ENCODE results near the gene BCL11B. TPM values are rescaled to one million over a fixed set of nuclear protein-coding genes. Genes with fewer than 3 reads are reported as not detected.

BCL11B gene
- total RNA-seq, 1 donor from 2014 or later = 27.0 TPM

DNA sequence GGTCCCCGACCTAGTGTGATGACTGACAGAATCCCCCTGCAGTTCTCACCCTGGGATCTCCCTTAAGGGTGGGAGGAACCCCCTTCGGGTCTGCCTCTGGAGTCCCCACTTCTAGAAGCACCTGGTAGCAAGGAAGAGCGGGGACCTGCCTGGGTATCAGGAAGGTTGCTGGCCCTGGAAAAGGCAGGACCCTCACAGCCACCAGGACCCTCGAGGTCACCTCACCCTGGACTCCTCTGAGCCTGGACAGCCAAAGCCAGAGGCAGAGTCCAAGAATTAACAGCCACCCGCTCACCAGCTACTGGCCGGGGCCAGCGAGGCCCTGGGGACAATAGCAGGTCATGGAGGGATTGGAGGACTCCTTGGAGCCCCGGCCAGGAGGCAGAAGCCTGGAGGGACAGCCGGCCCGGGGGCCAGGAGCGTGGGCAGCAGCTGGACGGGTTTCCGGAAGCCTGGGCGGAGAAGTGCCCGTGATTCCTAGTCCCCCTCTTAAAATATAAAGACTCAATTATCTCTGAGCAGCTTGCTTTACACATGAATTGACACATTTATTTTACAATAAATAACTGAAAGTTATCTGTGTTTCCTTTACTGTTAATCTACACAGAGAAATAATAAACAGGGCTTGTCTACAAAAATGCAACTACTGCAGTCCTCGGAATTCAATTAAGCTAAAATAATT lies 17.5 kb downstream of the BCL11B start:
- DNase-seq = no peak

DNA sequence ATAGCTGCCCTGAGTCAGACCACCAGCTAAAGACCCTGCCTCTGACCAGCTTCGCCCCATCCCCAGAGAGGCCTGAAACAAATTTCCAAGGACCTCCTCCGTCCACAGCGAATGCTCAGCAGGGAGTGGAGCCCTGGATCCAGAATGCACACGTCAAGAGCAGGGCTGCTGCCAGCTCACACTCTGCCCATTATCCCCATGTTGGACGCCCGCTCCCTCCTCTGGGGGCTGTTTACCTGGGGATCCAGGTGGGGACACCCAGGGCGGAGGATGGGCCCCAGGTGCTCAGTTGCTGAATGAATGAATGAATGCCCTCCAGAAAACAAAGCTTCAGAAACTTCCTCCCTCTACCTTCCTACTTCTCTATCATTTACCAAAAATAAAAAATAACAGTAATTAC lies 18.1 kb downstream of the BCL11B start:
- no peak for DNase-seq

DNA sequence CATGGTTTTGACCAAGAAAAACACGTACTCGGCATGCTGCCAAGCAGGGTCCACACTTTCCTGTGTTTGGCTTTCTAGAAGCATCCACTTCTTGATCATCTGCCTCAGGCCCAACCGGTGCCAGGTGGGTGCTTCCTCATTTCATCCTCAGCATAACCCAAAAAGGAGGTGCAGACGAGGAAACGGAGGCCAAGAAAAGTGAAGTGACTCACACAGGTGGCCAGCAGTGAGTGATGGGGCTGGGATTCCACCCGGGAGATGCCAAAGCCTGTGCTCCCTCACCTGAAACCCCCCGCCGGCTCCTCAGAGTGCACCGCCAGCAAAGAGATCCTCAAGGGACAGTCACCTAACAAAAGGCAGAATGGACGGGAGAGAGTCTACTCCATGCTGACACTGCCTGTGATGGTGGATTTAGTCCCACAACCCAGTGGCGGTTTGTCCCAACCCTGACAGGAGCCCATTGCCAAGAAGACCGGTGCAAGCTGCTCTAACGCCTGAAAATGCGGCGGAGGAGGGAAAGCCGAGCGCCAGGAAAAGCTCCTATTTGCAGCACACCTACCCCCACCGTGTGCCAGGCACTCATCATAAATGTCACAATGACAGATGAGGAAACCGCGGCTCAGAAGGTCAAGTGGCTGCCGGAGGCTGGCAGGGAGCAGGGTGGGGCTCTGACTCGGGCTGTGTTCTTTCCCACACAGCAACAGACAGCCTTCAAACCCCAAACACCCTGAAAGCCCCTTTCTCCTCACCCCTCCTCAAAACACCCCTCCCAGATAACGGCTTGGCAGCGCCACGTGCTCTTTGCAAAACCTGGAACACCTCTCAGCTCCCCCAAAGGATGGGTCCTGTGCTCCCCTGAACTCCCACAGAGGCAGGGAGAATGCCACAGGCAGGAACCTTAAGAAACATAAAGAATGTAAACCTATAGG lies 18.8 kb downstream of the BCL11B start:
- DNase-seq = no peak

DNA sequence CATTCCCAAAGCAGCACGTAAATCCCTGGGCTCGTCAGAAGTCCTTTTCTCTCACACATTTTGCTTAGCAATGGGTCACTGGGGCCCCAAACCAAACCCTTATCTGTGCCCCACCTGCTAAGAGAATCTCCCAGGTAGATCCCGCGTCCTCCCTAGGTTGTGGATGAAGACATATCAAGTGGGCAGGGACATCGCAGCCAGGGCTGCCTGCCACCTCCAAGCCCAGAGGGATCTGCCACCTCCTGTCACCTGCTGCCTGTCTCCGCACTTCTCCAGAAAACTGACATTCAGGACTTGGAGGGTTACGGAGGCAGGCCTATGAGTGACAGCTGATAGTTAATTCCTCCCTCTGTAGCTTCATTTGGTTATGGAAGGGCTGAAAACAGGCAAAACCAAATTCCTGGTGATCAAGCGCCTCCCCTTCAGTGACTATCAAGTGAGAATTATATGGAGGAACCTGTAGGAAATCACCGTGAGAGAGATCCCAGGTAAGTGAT lies 19.5 kb downstream of the BCL11B start:
- DNase-seq = no peak

DNA sequence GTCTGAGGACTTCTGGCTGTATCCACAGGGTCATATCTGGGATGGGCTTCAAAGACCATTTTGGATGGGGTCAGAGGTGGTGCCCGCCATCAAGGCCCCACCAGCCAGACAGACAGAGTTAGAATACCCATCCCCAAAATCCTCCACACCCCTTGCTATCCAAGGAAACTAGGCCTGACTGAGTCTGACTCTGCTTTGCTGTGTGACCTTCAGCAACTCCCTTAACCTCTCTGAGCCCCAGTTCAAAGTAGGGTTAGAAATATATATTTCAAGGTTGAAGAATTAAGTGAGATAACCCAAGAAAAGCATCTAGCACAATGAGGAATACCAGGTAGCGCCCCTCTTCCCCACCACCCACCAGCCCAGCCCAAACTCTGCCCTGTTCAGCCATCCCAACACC lies 20.3 kb downstream of the BCL11B start:
- DNase-seq = no peak

DNA sequence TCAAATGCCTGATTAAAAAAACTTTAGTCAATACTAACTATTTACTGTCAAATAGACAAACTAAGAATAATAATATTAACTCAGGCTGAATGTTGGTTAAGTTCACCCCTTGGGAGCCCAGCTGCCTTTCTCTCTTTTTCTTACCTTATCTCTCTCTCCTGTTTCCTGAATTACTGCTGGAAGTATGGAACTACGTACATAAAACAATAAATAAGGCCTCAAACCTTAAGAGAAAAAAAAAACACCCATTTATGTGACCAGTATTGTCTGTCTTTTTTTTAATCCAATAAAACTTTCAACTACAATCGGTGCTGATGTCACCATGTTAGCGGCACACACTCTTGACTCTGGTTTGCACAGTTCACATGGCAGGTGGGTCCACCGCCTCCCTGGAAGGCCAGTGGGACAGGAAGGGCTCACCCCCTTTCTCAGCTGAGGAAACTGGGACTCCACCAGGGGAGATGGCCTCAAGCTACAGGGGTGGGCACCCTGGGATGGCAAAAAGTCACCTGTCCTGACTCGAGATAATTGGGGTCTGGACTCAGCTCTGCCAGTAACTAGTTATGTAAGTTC lies 21.3 kb downstream of the BCL11B start:
- no peak for DNase-seq

DNA sequence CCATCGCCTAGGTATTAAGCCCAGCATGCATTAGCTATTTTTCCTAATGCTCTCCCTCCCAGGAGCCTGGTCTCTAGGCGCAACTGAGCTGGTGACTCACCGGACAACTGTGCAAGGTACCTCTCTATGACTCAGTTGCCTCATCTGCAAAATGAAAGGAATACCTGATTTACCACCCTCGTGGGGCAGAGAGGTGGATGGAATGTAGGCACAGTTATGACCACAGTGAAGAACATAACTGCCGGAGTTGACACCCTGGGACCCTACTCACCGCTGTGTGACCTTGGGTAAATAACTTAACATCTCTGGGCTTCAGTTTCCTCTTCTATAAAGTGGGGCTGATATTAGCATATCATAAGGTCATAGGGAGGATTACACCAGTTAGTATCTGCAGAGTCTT lies 22.6 kb downstream of the BCL11B start:
- no peak for DNase-seq

DNA sequence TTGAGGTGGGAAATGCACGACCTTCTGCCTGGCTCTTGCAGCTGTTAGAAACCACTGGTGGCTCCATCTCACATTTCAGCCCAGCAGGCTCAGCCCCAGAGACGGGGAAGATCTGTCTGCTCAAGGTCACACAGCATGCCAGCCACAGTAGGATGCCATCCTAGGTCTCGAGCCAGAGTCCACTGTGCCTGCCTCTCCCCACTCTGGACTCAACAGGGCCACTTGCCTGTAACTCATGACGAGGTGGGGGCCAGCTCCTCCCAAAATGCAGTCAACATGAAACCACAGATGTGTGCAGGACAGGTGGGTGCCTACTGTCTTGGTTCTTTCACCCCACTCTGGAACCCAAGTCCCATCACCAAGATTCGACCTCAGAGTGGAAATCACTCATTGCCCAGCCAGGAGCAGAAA lies 23.2 kb downstream of the BCL11B start:
- DNase-seq = no peak

DNA sequence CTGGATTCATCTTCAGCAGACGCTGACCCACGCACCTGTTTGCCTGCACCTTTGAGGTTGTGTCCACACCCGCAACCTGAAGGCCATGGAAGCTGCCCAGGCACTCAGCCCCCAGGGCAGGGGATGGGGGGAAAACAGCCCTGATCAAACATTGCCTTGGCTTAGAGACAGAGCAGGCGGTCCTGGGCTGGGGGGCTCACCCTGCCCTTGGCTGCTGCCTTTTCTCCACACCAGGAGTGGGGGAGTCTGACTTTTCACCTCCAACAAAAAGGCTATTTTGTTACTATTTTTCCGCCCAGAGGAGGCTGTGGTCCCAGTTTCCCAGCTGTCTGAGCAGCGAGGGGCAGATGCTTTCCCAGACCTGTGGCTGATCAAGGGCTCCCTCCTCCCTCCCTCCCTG lies 24.2 kb downstream of the BCL11B start:
- no peak for DNase-seq

DNA sequence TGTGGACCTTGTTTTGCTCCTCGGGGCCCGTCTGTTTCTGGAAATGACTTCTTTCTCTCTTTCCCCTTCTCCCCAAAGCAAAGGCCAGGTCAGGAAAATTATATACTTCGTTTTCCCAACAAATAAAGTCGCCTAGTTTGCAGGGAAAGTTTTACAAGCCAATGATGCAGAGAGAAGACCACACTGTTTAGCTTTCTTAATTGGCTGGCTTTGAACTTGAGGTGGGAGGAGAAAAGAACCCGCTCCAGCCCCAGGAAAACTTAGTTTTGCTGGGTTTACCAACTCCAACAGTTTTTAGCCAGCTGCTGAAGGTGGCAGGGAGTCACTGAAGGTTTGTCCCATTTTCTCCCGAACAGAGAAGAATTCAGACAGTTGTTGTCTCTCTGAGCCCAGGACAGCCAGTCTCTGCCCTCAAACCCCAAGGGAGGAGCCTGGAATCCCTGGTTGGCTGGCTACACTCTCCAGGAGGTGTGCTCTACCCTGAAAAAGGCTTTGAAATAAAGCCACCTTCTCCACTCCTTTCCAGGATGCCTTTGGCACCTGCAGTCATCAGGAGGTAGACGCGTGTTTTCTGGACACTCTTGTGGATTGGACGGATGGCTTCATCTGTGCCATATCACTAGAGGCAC lies 24.8 kb downstream of the BCL11B start:
- no peak for DNase-seq

DNA sequence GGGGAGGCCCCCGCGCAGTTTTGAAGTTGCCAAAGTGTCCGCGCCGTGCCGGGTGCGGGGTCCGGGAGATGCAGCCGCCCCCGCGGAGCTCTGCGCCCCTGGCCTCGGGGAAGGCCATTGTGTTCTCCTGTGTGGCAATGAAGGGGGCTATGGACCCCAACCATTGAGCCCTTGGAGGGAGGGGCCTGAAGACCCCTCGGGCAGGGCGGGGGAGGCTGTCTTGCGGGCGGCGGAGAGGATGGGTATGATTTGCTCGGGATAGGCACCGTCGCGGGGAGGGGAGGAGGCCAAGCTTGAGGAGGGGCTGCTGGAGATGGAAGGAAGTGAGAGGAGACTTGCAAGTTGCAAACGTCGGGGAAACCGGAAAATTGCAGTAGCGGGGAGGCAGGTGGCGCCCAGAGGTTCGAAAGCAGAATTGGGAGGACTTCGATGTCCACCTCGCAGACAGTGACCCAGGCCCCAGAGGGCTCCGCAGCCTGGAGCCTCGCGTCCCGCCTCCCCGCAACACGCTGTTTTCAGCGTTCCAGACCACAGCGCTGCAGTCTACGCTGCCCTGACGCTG lies 25.4 kb downstream of the BCL11B start:
- no peak for DNase-seq

DNA sequence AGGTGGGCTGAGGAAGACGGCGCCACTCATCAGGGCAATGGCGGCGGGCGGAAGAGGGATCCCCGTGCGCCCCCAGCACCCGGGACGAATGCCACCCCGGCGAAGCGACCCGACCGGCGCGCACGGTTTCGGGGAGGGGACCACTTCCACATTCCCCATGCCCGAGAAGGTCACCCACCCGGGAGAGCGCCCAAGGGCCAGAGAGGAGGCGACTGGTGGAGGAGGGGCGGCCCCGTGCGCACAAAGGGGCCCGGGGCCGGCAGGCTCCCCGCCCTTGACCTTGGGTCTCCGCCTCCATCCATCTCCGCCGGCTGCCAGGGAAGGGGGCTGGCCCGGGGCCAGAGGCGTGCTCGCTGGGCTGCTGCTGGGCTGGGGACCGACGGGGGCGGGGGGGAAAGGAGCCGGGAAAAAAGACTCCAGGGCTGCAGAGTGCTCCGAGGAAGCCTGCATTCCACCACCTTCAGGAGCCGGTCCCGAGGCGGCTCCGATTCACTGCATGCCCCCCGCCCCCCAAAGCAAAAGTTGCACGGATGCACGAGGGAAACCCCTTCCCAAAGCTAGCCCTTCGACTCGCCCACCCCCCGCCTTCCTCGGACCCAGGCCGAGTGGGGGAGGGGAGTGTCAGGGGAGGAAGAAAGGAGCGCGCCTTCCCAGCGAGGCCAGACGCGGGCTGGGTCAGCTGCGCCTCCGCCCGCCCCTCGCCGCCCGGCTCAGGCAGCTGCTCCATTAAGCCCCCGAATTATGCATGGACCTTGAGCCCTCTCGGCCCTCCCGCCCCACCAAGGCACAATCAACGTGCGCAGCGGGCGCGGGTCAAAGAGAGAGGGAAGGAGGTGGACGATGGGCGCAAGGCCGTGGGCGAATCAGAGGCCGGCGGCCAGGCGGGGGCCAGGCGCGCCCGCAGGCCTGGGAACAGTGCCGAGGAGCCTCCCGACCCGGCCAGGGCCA lies 26.2 kb downstream of the BCL11B start:
- DNase-seq = no peak

DNA sequence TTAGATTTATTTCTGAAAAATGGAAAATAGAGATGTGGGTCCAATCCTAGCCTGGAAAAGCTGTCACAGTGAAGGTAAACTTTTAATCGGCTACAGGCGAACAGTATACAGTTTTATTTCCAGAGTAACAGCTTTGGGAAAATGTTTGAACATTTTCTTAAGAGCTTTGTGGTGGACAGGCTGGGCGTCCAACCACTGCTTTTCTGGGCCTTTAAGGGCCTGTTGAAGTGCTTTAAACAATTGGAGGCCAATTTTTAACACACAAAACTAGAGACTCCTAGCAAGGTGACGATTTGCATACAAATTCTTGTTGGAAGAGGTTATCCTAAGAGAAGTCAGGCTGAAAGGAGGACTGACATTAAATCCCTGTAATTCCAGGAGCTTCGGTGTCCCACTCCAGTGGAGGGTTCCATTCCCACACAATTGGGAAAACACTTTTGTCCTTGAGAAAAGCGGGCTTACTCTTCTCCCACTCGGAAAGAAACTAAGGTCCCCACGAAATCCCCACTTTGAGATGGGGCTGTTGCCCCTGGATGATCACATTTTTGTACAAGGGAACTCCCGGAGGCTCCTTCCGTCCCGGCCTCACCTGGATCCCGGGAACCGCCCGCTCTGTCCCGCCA lies 26.9 kb downstream of the BCL11B start:
- DNase-seq = no peak

DNA sequence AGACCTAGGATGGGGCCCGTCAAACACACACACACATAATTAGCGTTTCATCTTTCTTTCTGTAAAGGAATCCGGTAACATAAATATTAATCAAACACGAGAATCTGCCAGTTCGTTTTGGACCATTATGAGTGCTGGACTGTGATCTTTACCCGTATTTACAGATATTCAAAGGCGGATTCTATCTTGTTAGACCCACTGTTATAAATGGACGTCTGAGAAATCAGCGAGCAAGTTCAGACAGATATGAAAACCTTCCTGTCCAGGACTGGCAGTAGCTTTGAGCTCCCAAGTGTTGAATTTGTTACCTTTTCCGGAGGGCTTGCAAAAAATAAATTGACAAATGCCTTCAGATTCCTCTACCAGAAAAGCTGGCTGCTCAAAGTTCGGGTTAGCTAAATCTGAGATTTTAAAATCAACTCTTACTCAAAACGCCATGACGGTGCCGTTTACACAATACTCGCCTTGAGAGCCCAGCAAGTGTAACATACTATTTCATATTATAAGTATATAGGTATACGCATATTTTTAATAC lies 27.6 kb downstream of the BCL11B start:
- no peak for DNase-seq

DNA sequence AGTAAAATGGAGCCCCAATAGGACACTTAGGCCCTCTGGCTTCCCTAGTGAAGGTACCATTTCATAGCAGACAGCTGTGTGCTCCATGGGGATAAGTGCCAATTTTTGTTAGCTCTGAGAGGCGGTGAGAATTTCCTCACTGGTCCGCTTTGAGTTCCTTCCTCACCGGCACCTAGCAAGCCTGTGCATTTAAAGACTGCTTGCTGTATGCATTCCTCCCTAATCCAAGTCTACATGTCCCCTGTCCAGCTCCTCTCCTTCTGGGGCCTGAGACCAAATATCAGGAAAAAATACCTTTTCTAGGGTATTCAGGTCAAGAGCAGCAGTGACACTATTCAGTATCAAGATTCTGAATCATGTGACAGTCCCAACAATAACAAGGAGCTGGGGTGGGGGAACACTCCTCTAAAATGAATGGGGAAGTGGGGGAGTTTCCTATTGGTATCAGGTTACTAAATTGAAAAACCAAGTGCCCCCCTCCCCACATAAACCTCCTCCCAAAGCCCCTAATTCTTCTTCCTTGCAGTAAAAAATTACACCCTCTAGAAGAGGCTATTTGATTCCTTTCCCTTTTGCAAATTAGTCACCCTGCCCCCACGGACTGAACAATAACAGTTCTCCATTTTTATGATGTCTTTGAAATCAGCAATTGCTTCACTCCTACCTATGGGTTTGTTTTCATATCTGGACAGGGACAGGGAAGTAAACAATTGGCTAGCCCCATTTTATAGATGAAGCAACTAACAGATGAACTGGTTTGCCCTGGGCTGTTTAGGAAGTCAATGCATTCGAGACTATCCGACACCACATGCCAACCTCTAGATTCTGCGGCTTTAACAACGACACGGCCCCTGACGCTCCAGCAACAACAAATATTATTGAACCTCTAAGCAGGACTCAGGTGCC lies 28.9 kb downstream of the BCL11B start:
- no peak for DNase-seq

DNA sequence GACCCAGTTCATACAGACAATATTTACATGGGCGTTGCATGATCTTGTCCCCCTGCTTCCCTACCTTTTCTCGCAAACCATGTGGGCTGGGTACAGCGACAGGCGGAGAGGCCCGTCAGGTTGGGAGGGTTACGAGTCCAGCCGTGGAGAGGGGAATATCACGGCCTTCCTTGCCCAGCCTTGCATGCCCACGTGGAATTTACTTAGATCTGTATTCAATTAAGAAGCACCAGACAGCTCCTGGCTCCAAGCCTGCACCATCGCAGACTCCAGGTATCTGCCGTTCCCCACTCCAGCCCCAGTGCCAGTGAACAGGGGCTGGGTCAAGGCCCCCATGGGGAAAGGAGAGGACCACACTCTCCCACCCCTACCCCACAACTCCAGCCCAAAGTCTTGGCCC lies 29.8 kb downstream of the BCL11B start:
- no peak for DNase-seq

DNA sequence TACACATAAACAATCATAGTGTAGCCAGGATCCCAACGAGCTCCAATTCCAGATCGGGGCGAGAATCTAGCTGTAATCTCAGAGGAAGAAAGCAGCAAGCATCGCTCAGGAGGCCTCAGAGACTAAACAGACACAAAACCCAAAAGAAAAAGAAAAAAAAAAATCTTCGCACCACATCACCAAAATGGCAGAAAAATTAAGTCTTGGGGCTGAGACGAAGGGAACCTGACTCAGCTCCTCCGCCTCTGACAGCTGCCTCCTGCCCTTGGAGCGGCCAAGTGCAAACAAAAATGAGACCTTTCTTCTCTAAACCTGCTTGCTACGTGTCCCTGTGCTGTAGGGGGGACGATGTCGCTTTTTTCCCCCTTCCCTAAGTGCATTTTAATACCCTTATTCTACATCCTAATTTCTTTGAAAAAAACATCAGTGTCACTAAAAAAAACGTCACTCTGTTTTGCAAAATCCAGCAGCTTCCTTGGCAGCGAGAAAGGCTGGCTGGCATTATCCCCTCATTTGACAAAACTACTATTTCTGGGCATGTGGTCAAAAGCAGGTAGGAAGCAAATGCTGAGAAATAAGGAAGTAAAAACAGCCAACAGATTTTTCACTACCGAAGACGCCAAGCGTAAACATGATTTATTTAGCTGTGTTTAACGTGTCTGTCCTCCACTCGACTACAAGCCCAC lies 30.5 kb downstream of the BCL11B start:
- no peak for DNase-seq

DNA sequence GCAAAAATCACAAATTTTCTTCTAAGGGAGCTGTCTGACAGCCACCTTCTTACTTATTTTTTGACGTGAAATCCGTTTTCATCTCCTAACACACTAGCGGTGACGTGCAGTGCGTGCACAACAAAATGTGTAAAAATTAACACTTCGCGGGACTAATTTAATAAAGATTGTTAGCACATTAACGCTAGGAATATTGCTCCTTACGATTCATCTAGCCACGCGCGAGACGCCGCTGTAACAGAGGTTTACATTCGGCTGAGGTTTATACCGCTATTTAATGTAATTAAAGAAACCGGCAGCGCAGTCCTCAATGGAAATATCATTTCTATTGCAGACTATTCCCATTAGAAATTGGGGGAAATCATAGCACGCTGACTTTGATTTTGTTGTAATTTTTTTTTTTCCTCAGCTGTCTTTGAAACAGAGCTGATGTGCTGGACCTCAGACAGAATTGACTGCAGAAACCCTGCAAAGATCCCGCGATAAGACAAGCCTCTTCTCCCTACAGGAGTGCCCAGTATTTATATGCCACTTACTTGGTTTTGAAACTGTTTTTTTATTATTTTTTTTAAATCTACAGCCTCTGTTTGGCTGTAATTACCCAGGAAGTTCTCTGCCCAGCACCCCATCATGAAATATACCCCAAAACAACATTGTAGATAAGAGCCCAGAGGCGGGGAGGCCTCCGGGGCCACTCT lies 31.2 kb downstream of the BCL11B start:
- DNase-seq = no peak

All from occipital lobe (tissue), 2 donors.